Measurements from ENCODE around the gene NTRK3. TPM values are rescaled to one million over a fixed set of nuclear protein-coding genes. Genes with fewer than 3 reads are reported as not detected.

NTRK3 gene
- total and polyA plus RNA-seq, 2 donors (not counting 3 experiments of a cell fraction or from before 2014, with no cell fraction given), result not detected

DNA sequence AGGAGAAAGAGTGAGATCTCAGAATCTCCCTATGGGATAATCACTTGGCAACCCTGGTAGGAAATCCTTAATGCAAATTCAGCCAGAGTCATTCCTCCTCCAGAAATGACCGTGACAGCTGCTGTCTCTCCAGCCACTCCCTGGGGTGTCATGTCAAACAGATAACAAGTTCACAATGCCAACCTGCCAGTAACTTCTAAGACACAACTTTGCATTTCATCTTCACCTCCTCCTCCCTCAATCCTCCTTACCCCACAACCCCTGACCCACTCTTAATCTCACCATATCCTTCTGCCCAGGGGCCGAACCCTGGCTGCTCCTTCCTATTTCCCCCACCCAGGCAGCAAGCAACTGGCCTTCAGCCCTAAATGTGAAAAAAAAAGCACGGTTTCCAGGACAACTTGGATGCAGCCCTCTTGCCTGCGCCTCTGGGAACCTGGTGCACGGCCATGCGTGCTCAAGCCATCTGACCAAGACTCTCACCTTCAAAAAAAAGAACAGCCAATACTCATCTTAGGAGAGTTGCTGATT is 166.0 kb downstream of the NTRK3 start:
- H3K27me3 ChIP-seq (ENCODE audit: control insufficient read depth in 2 of 2, insufficient read depth in 2 of 2, low read length in 2 of 2), result no peaks in the 10 kb centered on the region
- H3K27ac ChIP-seq (ENCODE audit: insufficient read depth, low read depth, low read length), result no peak overlapping the region
- DNase-seq (ENCODE audit: low read depth, low spot score) (no peak), FAIRE-seq (no peak)
- no peak for TF ChIP-seq POLR2A (IDR thresholded peaks at IDR 0.05; ENCODE audit: low read depth, low read length)
- TF ChIP-seq MAX (IDR thresholded peaks at IDR 0.05; ENCODE audit: insufficient read depth, insufficient read length), result no peak
- TF ChIP-seq POLR2AphosphoS5 (IDR thresholded peaks at IDR 0.05; ENCODE audit: insufficient read depth, low read depth, low read length), result no peak
- no peak for TF ChIP-seq CTCF (IDR thresholded peaks at IDR 0.05; ENCODE audit: extremely low read depth in 1 of 2, insufficient read depth in 1 of 2, low read depth in 1 of 2, low read length in 2 of 2)
- TF ChIP-seq GATA2 (IDR thresholded peaks at IDR 0.05; ENCODE audit: insufficient read depth, insufficient read length, low read depth, low read length), result no peak
- no peak for TF ChIP-seq JUN (IDR thresholded peaks at IDR 0.05; ENCODE audit: borderline replicate concordance, insufficient read depth, insufficient read length, low read depth)
- no peak for TF ChIP-seq MYC (IDR thresholded peaks at IDR 0.05; ENCODE audit: low read depth, low read length)
- no peak for TF ChIP-seq FOS (IDR thresholded peaks at IDR 0.05; ENCODE audit: borderline replicate concordance, insufficient read depth, low read length)
- TF ChIP-seq EZH2 (IDR thresholded peaks at IDR 0.05; ENCODE audit: borderline replicate concordance, low read depth, low read length, severe bottlenecking), result no peak
- dilution Hi-C loops (cut with MboI; ENCODE audit: extremely low pct_ligation_motif_present, low sequenced_read_pairs) (no loop called here), intact Hi-C loops (cut with micrococcal nuclease) (no loop called here)
- no peak overlapping the region for H3K4me3 ChIP-seq (replicated peaks in 1 of 3; ENCODE audit: insufficient read depth in 1 of 3, low read depth in 1 of 3, low read length in 3 of 3)
- no peak overlapping the region for H2AFZ ChIP-seq (ENCODE audit: low read depth, low read length)
- peaks cover 5% of the 10 kb centered on the region for H3K9me3 ChIP-seq (replicated peaks; ENCODE audit: control insufficient read depth, insufficient read depth, low read length)
- no peaks in the 10 kb centered on the region for H4K20me1 ChIP-seq (replicated peaks; ENCODE audit: control insufficient read depth, extremely low read depth, insufficient read depth, low read length)
- H3K4me1 ChIP-seq (ENCODE audit: control insufficient read depth, extremely low read depth, insufficient read depth, low read length), result no peaks in the 10 kb centered on the region
- no TSS peak for BruUV-seq (replicated peaks)
- ChIA-PET CTCF (no interaction called here), POLR2A (no interaction called here)
- no peaks in the 10 kb centered on the region for H3K79me2 ChIP-seq (ENCODE audit: control insufficient read depth, insufficient read depth, low read length)
- no peaks in the 10 kb centered on the region for H3K9me1 ChIP-seq (replicated peaks; ENCODE audit: control insufficient read depth, extremely low read depth, insufficient read depth, low read length)
- H3K4me2 ChIP-seq (ENCODE audit: insufficient read depth, low read length), result no peak overlapping the region
- H3K36me3 ChIP-seq (ENCODE audit: control insufficient read depth in 2 of 2, extremely low read depth in 1 of 2, insufficient read depth in 2 of 2, low read length in 2 of 2), result no peaks in the 10 kb centered on the region
- H3K9ac ChIP-seq (replicated peaks; ENCODE audit: extremely low read depth, insufficient read depth, low read length), result no peak overlapping the region

Data from endothelial cell of umbilical vein (primary cell).